ENCODE results near the gene IGSF21.

Gene IGSF21

DNA sequence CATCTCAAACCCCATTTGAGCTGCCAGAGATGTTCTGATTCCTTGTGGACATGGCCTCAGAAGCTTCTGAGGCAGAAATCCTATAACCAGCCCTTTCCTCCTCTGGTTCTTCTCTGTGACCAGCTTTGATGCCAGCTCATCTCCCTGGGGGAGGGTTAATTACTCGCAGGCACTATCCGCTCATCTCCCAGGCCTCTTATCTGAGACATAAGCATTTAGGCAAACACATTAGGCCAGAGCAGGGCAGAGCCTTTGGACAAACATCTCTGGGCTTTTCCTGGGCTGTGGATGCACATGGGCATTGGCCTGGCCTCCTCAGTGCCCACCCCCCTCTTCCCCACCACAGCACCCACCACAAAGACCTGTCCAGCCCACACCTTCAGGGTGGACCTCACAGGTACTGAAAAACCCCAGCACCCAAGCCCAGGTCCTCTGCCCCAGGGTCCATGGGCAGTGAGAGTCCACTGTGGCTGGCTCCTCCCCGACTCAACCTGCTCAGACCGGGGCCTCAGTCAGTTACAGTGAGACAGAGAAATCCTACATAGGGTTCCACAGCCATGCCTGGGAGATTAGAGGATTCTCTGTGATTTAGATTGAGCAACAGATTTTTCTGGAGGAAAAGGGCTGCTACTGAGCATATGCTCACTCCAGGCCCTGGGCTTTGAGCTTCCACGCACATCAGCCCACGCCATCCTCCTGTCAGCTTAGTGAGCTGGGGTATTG lies 26.9 kb downstream of the IGSF21 start:
- H3K4me3 ChIP-seq (ENCODE audit: low read depth, low read length): no peak overlapping the region
- TF ChIP-seq, protein P1, sequence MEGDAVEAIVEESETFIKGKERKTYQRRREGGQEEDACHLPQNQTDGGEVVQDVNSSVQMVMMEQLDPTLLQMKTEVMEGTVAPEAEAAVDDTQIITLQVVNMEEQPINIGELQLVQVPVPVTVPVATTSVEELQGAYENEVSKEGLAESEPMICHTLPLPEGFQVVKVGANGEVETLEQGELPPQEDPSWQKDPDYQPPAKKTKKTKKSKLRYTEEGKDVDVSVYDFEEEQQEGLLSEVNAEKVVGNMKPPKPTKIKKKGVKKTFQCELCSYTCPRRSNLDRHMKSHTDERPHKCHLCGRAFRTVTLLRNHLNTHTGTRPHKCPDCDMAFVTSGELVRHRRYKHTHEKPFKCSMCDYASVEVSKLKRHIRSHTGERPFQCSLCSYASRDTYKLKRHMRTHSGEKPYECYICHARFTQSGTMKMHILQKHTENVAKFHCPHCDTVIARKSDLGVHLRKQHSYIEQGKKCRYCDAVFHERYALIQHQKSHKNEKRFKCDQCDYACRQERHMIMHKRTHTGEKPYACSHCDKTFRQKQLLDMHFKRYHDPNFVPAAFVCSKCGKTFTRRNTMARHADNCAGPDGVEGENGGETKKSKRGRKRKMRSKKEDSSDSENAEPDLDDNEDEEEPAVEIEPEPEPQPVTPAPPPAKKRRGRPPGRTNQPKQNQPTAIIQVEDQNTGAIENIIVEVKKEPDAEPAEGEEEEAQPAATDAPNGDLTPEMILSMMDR (conservative IDR thresholded peaks at IDR 0.05; ENCODE audit: low read depth, low read length): no peak
- no peak for DNase-seq (ENCODE audit: low read depth)

DNA sequence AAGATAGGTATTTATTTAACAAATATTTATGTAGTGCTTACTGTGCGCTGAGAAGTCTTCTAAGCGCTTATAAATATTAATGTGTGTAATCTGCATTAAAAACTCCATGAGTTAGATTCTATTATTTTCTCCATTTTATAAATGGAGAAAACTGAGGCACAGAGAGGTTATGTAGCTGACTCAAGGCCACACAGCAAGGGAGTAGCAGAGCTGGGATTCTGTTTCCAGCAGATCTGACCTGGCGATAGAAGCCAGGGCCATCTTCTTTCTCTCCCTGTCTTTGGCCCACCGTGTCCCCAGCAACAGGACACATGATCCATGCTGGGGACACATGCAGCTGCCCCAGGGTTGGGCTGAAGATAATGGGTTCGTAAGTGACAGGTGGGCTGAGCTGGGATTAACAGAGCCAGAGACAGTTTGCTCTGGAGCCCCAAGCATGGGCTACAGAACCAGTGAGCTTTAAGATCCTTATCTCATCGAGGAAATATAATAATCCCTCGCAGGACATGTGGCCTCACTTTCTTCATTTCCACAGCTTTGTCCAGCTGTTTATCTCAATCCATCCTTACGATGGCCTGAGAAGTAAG lies 30.3 kb downstream of the IGSF21 start:
- TF ChIP-seq, protein P1 (conservative IDR thresholded peaks at IDR 0.05; ENCODE audit: low read depth, low read length): no peak
- H3K4me3 ChIP-seq (ENCODE audit: low read depth, low read length): no peak overlapping the region

DNA sequence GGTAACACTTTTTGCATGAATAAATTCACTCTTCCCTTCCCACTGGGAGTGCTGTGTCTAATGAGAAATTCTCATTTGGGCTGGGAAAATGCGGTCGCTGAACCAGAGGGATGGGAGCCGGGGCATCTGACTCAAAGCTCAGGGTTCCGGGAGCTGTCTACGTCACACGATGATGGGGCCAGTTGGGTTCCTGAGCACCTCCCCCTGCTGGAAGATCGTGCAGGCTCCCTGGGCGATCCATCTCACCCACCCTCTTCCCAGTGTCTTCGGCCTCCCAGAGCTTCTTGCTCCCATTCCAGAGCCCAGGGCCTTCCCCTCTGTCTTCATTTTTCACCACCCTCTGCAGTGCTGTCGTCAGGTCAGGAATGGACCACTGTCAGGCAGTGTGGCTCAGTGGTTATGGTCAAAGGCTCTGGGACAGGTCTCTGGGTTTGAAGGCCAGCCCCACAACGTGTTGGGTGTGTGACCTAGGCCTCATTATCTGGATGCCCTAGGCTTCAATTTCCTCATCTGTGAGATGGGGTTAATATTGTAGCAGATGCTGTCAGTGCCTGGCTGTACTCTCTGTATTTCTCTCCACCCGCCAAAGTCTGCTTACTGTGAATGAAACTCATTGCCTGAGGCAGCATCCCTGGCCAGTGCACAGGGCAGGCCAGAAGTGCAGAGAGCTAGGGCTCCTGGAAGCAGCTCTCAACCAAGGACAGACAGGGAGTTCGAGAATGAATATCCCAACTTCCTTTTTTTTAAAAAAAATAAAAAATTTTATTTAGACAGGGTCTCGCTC lies 31.8 kb downstream of the IGSF21 start:
- TF ChIP-seq, protein P1 (conservative IDR thresholded peaks at IDR 0.05; ENCODE audit: low read depth, low read length): no peak
- H3K4me3 ChIP-seq (ENCODE audit: low read depth, low read length): no peak overlapping the region
- DNase-seq (ENCODE audit: low read depth): no peak

More for the DNA sequence above, 30.3 kb downstream of the IGSF21 start:
- no peak for DNase-seq (ENCODE audit: low read depth)

DNA sequence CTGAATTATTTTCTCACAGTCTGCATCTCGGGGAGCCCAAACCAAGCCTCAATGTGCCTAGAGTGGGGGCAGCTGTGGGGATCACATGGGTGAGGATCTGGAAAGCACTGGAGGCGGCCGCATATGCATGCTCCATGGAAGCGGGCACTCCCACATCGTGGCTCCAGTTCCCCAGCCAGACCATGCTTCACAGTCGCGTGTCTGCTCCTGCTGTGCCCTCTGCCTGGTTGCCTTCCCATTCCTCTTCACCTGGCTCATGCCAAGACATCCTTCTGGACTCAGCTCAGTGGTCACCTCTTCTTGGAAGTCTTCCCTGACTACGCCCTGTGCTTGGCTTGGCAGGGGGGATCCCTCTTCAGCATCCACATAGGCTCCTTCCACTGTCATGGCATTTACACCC lies 32.8 kb downstream of the IGSF21 start:
- TF ChIP-seq, protein P1 (conservative IDR thresholded peaks at IDR 0.05; ENCODE audit: low read depth, low read length): no peak
- DNase-seq (ENCODE audit: low read depth): no peak
- H3K4me3 ChIP-seq (ENCODE audit: low read depth, low read length): no peak overlapping the region

DNA sequence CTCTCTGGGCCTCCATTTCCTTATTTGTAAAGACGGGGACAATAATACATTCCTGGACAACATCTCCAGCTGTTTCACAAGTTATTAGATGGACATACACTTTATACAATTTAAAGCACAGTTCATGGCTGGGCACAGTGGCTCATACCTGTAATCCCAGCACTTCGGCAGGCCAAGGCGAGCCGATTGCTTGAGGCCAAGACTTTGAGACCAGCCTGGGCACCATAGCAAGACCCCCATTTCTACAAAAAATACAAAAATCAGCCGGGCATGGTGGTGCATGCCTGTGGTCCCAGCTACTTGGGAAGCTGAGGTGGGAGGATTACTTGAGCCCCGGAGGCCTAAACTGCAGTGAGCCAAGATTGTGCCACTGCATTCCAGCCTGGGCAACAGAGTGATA lies 34.1 kb downstream of the IGSF21 start:
- no peak overlapping the region for H3K4me3 ChIP-seq (ENCODE audit: low read depth, low read length)
- TF ChIP-seq, protein P1 (conservative IDR thresholded peaks at IDR 0.05; ENCODE audit: low read depth, low read length): no peak
- no peak for DNase-seq (ENCODE audit: low read depth)

DNA sequence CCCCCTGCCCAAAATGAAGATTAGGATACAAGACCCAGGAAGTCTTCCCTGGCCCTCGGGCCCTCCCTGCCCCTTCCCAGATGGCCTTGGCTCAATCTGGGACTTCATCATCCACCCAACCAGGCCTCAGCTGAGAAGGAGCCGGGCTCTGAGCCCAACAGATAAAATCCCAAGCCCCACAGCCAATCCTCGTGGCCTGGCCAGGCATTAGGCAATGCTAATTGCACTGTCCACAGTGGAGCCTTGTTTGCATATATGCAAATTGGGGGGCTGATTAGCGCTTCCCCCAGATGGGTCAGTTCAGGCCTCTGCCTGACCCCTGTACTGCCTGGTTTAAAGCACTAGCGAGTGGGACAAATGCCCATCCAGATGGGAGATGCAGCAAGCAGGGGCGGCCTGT lies 34.9 kb downstream of the IGSF21 start:
- TF ChIP-seq, protein P1 (conservative IDR thresholded peaks at IDR 0.05; ENCODE audit: low read depth, low read length): no peak
- no peak overlapping the region for H3K4me3 ChIP-seq (ENCODE audit: low read depth, low read length)
- no peak for DNase-seq (ENCODE audit: low read depth)

Data from choroid plexus epithelial cell (primary cell).